VCaP (cell line): ENCODE data around the gene PLEKHD1.
A peak's percentile ranks its signal among the peaks of the same experiment; 100 is the strongest.

ENCODE experiments used
- H3K27ac ChIP-seq: fragments of 450-650 bp; 2 replicates; pipeline ENCODE4 v1.5.1; 2017
- TF ChIP-seq, protein P1 (sequence below): fragments of 450-650 bp; conservative IDR thresholded peaks from 2 replicates; pipeline ENCODE4 v1.5.1; 2017; ENCODE audit warnings: mild to moderate bottlenecking, moderate library complexity

PLEKHD1 gene

DNA sequence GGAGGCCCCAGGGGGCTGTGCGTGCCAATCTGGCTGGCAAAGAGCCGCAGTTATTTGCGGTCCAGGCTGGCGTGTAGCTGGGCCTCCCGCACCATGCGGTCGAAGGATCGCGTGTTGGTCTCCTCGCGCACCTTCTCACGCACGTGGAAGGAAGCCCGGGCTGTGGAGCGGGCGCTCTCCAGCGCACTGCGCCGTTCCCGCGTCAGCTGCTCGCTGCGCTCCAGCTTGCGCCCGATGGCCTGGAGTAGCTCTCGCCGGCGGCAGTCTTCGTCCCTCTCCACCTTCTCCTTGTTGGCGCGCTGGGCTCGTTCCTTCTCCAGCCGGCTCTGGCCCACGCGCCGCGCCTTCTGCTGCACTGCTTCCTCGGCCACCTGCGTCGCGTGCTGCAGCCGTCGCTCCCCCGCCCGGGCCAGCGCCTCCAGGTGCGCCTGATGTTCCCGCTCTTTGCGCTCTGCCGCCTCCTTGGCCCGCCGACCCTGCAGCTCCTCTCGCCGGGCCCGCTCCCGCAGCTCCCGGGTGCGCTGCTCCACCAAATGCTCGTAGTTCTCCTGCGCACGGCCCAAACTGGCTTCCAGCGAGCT, 87.0 kb downstream of the PLEKHD1 start:
- TF ChIP-seq, protein P1, sequence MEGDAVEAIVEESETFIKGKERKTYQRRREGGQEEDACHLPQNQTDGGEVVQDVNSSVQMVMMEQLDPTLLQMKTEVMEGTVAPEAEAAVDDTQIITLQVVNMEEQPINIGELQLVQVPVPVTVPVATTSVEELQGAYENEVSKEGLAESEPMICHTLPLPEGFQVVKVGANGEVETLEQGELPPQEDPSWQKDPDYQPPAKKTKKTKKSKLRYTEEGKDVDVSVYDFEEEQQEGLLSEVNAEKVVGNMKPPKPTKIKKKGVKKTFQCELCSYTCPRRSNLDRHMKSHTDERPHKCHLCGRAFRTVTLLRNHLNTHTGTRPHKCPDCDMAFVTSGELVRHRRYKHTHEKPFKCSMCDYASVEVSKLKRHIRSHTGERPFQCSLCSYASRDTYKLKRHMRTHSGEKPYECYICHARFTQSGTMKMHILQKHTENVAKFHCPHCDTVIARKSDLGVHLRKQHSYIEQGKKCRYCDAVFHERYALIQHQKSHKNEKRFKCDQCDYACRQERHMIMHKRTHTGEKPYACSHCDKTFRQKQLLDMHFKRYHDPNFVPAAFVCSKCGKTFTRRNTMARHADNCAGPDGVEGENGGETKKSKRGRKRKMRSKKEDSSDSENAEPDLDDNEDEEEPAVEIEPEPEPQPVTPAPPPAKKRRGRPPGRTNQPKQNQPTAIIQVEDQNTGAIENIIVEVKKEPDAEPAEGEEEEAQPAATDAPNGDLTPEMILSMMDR: no peak
- H3K27ac ChIP-seq: peak overlapping the region; percentile 69

DNA sequence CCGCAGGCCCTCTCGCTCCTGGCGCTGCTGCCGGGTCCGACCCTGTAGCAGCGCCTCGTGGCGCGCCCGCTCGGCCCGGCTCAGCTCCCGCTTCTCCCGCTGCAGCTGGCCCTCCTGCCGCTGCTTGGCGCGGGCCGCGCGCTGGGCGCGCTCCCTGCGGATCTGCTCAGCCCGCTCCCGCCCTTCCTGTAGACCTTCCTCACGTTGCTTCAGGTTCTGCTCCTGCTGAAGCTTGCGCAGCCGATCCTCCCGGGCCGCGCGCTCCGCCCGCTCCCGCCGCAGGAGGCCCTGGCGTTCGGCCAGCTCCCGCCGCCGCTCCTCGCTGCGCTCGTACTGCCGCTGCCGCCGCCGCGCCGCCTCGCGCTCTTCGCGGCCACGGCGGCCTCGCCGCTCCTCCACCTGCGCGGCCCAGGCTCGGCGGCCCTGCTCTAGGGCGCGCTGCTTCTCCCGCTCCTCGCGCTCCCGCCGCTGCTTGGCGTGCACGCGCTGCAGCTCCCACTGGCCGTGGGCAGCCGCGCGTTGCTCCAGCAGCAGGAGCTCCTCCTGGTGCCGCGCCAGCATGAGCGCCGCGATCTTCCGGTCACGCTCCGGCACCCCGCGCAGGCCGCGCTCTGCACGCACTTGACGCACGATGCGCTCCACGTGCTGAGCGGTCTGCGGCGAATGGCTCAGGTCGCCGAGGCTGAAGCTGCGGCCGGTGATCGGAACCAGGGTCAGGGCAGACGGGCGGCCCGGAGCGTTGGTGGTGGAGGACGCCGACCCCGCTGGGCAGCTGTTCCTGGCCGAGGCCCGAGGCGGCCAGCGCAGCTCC, 87.7 kb downstream of the PLEKHD1 start:
- H3K27ac ChIP-seq: peak overlapping the region; percentile 69
- TF ChIP-seq, protein P1: no peak

DNA sequence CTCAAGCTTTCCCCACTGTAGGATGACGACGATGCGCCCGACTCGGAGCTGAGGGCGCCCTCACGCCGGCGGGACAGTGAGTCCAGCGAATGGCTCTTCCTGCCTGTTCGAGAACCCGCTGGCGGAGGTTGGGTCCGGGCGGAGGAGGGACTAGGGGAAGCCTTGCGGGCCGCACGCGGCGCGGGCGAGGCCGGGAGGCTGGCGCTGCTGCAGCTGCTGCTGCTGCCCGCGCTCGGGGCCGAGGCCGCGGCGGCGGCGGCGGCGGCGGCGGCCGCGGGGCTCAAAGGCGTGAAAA, 88.3 kb downstream of the PLEKHD1 start:
- peak overlapping the region; percentile 69; the same call in 1 of the 2 replicates for H3K27ac ChIP-seq
- TF ChIP-seq, protein P1: no peak

DNA sequence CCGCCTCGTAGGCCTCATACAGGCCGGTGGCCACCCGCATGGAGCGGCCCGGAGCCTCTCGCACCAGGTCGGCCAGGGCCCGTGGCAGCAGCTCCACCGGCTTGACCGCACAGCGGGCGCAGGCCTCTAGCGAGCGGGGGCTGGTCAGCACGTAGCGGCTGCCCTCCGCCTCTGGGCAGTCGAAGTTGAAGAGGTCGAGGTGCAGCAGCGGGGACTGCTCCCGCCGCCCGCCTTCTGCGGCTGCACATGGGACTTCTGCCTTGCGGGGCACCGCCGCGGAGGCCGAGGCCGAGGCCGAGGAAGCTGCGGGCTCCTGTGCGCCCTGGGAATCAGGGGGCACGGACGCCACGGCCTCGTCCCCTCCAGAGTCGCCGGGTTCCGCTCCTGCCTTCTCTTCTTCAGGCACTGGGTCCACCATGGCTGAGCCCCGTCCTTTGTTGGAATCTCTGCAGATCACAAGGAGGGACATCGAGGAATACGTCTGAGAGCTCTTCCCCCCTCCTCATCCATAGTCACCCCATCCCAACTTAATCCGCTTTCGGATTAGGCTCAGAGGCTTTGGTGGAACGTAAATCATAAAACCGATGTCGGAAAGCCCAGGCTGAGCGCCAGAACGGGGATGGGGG, 88.8 kb downstream of the PLEKHD1 start:
- H3K27ac ChIP-seq: no peak overlapping the region
- TF ChIP-seq, protein P1: no peak

DNA sequence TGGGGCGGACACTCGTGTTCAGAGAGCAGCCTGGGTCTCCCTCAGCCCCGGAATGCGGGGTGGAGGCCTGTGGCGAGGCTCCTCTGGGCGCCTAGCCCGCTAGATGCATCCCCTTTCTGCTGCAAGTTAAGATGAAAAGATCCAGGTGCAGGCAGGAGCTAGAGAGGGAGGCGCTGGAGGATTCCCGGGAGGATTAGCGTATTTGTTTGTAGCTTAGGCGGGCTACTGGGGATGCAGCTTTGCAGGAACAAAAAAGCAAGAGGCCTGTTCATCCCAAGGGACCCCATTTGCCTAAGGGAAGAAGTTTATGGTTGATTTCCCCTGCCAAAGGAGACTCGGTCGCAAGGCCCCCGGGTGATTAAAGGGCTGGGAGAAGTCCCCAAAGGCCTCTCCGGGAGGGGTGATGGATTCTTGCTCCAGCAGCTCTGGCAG, 89.3 kb downstream of the PLEKHD1 start:
- H3K27ac ChIP-seq: peak overlapping the region; percentile 19; the same call in 1 of the 2 replicates
- TF ChIP-seq, protein P1: no peak

DNA sequence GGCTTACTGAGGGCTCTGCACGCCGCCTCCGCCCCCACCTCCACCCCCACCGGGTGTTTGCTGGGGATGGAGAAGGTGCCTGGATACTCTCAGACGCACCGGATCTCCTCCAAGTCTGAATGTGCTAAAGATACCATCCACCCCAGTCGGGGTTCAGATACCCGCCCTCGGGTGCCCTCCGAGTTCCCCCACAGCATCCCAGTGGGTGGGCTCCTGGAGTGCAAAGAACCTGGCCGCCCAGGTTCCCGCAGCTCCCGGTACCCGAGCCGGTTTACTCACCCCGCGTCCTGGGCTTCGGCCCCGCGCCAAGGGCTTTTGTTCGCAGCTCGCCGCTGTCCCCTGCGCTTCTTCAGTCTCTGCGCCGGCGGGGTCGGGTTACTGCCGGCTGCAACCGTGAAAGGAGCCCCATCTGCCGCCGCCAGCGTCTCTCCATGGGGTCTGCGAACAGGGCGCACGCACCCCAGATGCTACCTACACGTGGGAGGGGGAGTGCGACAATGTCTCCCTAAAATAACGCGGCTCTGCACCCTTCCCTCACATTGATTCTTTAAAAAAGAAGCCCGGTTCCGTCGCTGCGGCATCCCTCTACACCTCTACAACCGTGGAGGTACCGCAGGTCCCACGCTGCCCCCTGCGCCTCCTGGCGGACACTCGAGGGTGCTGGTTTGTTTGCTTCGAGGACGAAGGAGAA, 89.9 kb downstream of the PLEKHD1 start, which contains the start of gene CCDC177:
TSS of gene CCDC177 (minus strand) at position 609 of the 691 bp plus-strand sequence. CDS start 1,249 bp downstream, outside the sequence.
- TF ChIP-seq, protein P1: peak; percentile 96

DNA sequence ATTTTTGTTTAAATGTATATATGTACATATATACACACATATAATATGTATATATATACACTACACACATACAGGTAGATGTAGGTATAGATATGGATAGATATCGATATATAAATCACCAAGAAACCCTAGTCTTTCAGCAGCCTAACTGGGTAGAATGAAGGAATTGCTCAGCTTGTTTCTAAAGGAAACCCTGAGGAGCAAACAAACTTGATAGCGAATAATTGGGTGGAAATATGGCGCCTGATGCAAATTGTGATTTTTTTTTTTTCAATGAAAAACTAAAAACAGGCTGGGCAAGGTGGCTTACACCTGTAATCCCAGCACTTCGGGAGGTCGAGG, 90.4 kb downstream of the PLEKHD1 start:
- TF ChIP-seq, protein P1: peak; percentile 32

More for the DNA sequence above, 89.9 kb downstream of the PLEKHD1 start, which contains the start of gene CCDC177:
- H3K27ac ChIP-seq: peak within 1 kb of the TSS; percentile 19; the same call in 1 of the 2 replicates

More for the DNA sequence above, 90.4 kb downstream of the PLEKHD1 start:
- no peak overlapping the region for H3K27ac ChIP-seq
